Activated CD4-positive, alpha-beta T cell treated with anti-CD3 and anti-CD28 coated beads, Interleukin-2, amount 10 ng/mL, durations not matched to agents 7 days and 5 days (primary cell): ENCODE data around the gene LRRC46. TPM values are rescaled to one million over a fixed set of nuclear protein-coding genes. Genes with fewer than 3 reads are reported as not detected.

Source experiments
- CTCF ChIA-PET: fragments of 350-600 bp; sonication (Branson Sonifier 250); formaldehyde crosslinking; loops from one replicate; lab custom pipeline; 2021; ENCODE audit warnings: antibody characterized with exemption; lab: Charles Lee
- POLR2A ChIA-PET: fragments of 350-600 bp; sonication (Branson Sonifier 250); formaldehyde crosslinking; loops from one replicate; lab custom pipeline; 2021; ENCODE audit warnings: antibody characterized with exemption; lab: Charles Lee
- DNase-seq: peaks from one replicate; pipeline ENCODE4 v3.0.0-alpha.2; 2020
- H3K27ac Mint-ChIP-seq: one replicate; pipeline ENCODE4 v1.8.0; 2021; ENCODE audit warnings: mild to moderate bottlenecking, moderate library complexity, mixed read lengths
- H3K27me3 Mint-ChIP-seq: one replicate; pipeline ENCODE4 v1.8.0; 2021; ENCODE audit warnings: mixed read lengths
- H3K36me3 Mint-ChIP-seq: one replicate; pipeline ENCODE4 v1.8.0; 2021; ENCODE audit warnings: low read depth, mixed read lengths
- H3K4me1 Mint-ChIP-seq: one replicate; pipeline ENCODE4 v1.8.0; 2021; ENCODE audit warnings: mixed read lengths
- H3K4me3 Mint-ChIP-seq: one replicate; pipeline ENCODE4 v1.8.0; 2021; ENCODE audit warnings: mild to moderate bottlenecking, moderate library complexity, mixed read lengths
- H3K9me3 Mint-ChIP-seq: one replicate; pipeline ENCODE4 v1.8.0; 2021; ENCODE audit warnings: mixed read lengths
- total RNA-seq, 2 experiments: library from RNA; stranded (reverse); gene quantifications; one replicate each; pipeline ENCODE4 v1.2.3, GENCODE V29; 2021

LRRC46 gene, protein sequence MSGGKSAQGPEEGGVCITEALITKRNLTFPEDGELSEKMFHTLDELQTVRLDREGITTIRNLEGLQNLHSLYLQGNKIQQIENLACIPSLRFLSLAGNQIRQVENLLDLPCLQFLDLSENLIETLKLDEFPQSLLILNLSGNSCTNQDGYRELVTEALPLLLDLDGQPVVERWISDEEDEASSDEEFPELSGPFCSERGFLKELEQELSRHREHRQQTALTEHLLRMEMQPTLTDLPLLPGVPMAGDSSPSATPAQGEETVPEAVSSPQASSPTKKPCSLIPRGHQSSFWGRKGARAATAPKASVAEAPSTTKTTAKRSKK
- total RNA-seq: 1 to 10 TPM in 1 of 2 experiments, under 1 TPM in 1; 0.79 to 1.4 TPM

GRCh38 chr17:47831003-47831933 is at the start of gene LRRC46, which contains the start of gene MRPL10:
LRRC46 (plus strand) TSS chr17:47831670; CDS start chr17:47831990, 320 bp downstream.
MRPL10 (minus strand) TSS chr17:47831541; CDS start chr17:47831511, 30 bp downstream.
- peaks cover 60% of the 10 kb centered on the region for H3K4me1 Mint-ChIP-seq
- peak within 1 kb of the TSS; percentile 88 for H3K27ac Mint-ChIP-seq
- peaks cover 24% of the 10 kb centered on the region for H3K36me3 Mint-ChIP-seq
- ChIA-PET CTCF (interaction anchor here (0.7 to 2.3 kb wide), 13 partner anchors 9 to 139 kb away, joined by 3 to 15 read pairs (median 3); partner anchors contain the start of genes CDK5RAP3 and SCRN2), POLR2A (interaction anchor here (1.0 kb wide), 1 partner anchor 64 kb away, joined by 5 read pairs; no protein-coding TSS in a partner anchor)
- peak; percentile 93 for DNase-seq
- peak within 1 kb of the TSS; percentile 91 for H3K4me3 Mint-ChIP-seq
- H3K27me3 Mint-ChIP-seq: no peaks in the 10 kb centered on the region
- no peaks in the 10 kb centered on the region for H3K9me3 Mint-ChIP-seq

GRCh38 chr17:47785538-47786123 is 45.8 kb upstream of the LRRC46 start:
- no peaks in the 10 kb centered on the region for H3K36me3 Mint-ChIP-seq
- H3K4me1 Mint-ChIP-seq: peaks cover 9% of the 10 kb centered on the region
- H3K4me3 Mint-ChIP-seq: no peak overlapping the region
- ChIA-PET CTCF (interaction anchor here (0.6 to 1.5 kb wide), 6 partner anchors 12 to 59 kb away, joined by 3 to 4 read pairs (median 3); partner anchors contain the start of gene SCRN2), POLR2A (no interaction called here)
- no peaks in the 10 kb centered on the region for H3K9me3 Mint-ChIP-seq
- DNase-seq: peak; percentile 57
- peaks cover 45% of the 10 kb centered on the region for H3K27me3 Mint-ChIP-seq
- H3K27ac Mint-ChIP-seq: no peak overlapping the region

DNA sequence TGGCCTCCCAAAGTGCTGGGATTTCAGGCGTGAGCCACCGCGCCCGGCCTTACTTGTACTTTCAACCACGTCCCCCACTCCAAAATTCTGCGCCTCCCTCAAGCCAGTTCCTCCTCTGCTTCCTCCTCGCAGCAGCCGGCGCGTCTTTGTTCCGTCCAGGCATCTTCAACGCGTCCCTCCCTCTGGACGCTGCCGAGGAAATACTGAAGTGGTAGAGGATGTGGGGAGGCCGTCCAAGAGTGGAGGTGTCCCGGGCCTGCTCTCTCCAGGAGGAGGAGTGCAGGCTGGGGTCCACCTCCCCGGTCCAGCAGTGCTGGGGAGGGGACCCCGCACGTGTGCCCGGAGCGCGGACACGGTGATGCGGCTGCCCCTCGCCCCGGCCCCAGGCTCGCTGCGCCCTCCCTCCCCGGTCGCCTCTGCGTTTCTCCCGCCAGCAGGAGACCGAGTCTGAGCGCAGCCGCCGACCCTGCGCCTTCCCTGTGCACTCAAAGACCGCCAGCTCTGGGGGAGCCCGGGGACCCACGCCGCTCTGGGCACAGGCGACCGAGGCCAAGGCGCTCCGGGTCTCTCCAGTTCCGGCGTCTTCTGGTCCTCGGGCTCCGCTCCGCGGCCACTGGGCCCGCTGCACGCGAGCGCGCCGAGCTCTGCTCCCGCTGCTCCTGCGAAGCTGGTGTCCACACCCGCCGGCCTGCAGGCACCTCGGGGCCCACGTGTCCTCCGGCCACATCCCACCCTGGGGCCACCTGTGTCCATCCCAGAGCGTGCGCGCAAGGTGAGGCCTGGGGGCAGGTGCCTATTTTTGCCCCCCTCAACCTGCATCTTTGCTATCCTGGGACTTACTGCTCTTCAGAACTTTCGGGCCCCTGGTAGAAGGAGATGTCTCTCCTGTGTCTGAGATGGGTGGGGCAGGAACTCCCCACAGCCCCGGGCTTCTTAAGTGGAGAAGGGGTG is 41.6 kb upstream of the LRRC46 start:
- peaks cover 9% of the 10 kb centered on the region for H3K4me1 Mint-ChIP-seq
- no peak overlapping the region for H3K27ac Mint-ChIP-seq
- peak; percentile 49 for DNase-seq
- peaks cover 60% of the 10 kb centered on the region for H3K27me3 Mint-ChIP-seq
- POLR2A ChIA-PET: interaction anchor here (0.5 kb wide), 1 partner anchor 8 kb away, joined by 3 read pairs; no protein-coding TSS in a partner anchor
- peak overlapping the region; percentile 23 for H3K4me3 Mint-ChIP-seq
- no peaks in the 10 kb centered on the region for H3K9me3 Mint-ChIP-seq
- CTCF ChIA-PET: interaction anchor here (0.6 to 1.2 kb wide), 12 partner anchors 8 to 127 kb away, joined by 3 to 6 read pairs (median 4); no protein-coding TSS in a partner anchor
- no peaks in the 10 kb centered on the region for H3K36me3 Mint-ChIP-seq

DNA sequence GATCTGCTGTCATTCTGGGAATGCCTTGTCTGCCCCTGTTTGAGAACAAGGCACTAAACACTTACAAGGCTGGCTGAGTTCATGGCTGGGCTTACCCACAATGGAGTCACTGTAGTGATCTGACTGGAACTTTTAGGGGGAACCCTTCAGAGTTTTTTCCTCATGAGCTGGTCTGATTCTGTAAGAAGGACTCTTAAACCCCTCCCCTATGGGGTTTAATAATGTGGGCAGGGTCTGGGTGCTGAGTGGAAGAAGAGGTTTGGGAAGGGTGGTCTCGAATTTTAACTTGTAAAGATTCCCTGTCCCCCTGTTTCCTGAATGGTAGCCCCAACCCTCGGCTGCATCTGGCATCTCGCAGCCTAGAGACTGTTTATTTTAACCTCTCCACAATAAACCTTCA is 40.4 kb upstream of the LRRC46 start:
- CTCF ChIA-PET: interaction anchor here (1.1 kb wide), 1 partner anchor 100 kb away, joined by 3 read pairs; no protein-coding TSS in a partner anchor
- H3K27ac Mint-ChIP-seq: no peak overlapping the region
- POLR2A ChIA-PET: no interaction called here
- DNase-seq: no peak
- no peaks in the 10 kb centered on the region for H3K9me3 Mint-ChIP-seq
- no peaks in the 10 kb centered on the region for H3K36me3 Mint-ChIP-seq
- peaks cover 9% of the 10 kb centered on the region for H3K4me1 Mint-ChIP-seq
- H3K27me3 Mint-ChIP-seq: peaks cover 64% of the 10 kb centered on the region
- no peak overlapping the region for H3K4me3 Mint-ChIP-seq

DNA sequence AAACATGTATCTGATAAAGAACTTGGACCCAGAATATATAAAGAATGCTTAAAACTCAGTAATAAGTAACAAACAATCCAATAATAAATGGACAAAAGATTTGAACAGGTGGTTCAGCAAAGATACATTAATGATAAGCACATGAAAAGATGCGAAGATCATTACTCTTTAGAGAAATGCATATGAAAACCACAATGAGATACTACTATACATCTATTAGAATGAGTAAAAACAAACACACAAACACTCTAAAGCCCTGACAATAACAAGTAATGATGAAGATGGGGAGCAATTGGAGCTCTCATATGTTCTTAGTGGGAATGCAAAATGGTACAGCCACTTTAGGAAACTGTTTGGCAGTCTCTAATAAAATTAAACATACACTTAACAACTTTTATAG is 39.0 kb upstream of the LRRC46 start:
- no peak overlapping the region for H3K4me3 Mint-ChIP-seq
- no peak overlapping the region for H3K27ac Mint-ChIP-seq
- ChIA-PET CTCF (no interaction called here), POLR2A (no interaction called here)
- no peaks in the 10 kb centered on the region for H3K36me3 Mint-ChIP-seq
- peaks cover 63% of the 10 kb centered on the region for H3K27me3 Mint-ChIP-seq
- H3K9me3 Mint-ChIP-seq: no peaks in the 10 kb centered on the region
- peaks cover 9% of the 10 kb centered on the region for H3K4me1 Mint-ChIP-seq
- no peak for DNase-seq

GRCh38 chr17:47792979-47793378 is 38.5 kb upstream of the LRRC46 start:
- POLR2A ChIA-PET: no interaction called here
- H3K36me3 Mint-ChIP-seq: no peaks in the 10 kb centered on the region
- H3K4me1 Mint-ChIP-seq: peaks cover 9% of the 10 kb centered on the region
- CTCF ChIA-PET: no interaction called here
- no peak overlapping the region for H3K27ac Mint-ChIP-seq
- no peak overlapping the region for H3K4me3 Mint-ChIP-seq
- peaks cover 61% of the 10 kb centered on the region for H3K27me3 Mint-ChIP-seq
- DNase-seq: no peak
- no peaks in the 10 kb centered on the region for H3K9me3 Mint-ChIP-seq

DNA sequence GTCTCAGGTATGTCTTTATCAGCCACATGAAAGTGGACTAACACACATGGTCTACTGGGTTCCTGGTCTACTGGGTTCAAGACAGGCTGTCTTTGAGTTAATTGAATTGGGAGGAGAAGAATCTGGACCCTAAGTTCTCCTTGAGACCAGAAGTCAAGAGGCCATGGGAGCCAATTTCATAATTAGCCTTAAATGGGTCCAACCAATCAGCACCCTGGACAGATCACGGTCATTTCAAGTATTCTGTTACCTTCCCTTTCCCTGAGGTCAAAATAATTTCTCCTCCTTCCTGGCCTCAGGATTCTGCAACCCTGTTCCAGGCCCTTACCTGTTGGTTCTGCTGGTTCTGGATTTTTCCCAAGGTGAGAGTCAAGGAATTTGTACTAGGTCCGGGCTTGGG is 33.7 kb upstream of the LRRC46 start:
- Mint-ChIP-seq H3K27me3 (peaks cover 26% of the 10 kb centered on the region), H3K4me1 (no peaks in the 10 kb centered on the region), H3K36me3 (no peaks in the 10 kb centered on the region), H3K4me3 (no peak overlapping the region), H3K27ac (no peak overlapping the region), H3K9me3 (no peaks in the 10 kb centered on the region)
- ChIA-PET POLR2A (no interaction called here), CTCF (interaction anchor here (1.1 kb wide), 1 partner anchor 100 kb away, joined by 3 read pairs; no protein-coding TSS in a partner anchor)
- DNase-seq: no peak

DNA sequence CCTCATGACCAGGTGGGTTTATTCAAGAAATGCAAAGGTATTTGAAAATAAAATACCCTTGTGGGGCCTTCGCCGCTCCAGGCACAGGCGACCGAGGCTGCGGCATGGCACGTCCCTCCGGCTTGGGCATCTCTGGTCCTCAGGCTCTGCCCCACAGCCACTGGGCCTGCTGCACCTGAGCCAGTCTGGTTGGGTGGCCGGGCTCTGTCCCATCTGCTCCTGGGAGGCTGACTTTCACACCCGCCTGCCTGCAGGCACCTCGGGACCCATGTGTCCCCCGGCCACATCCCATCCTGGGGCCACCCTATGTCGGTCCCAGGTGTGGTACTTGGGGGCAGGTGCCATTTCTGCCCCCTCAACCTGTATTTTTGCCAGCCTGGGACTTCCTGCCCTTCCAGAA is 30.8 kb upstream of the LRRC46 start:
- POLR2A ChIA-PET: no interaction called here
- no peaks in the 10 kb centered on the region for H3K36me3 Mint-ChIP-seq
- no peaks in the 10 kb centered on the region for H3K9me3 Mint-ChIP-seq
- H3K4me1 Mint-ChIP-seq: no peaks in the 10 kb centered on the region
- no peak for DNase-seq
- H3K27ac Mint-ChIP-seq: no peak overlapping the region
- H3K4me3 Mint-ChIP-seq: no peak overlapping the region
- CTCF ChIA-PET: no interaction called here
- H3K27me3 Mint-ChIP-seq: peaks cover 1% of the 10 kb centered on the region

GRCh38 chr17:47801176-47801765 is 30.2 kb upstream of the LRRC46 start:
- ChIA-PET CTCF (no interaction called here), POLR2A (no interaction called here)
- peaks cover 1% of the 10 kb centered on the region for H3K27me3 Mint-ChIP-seq
- H3K9me3 Mint-ChIP-seq: no peaks in the 10 kb centered on the region
- H3K4me3 Mint-ChIP-seq: no peak overlapping the region
- no peaks in the 10 kb centered on the region for H3K4me1 Mint-ChIP-seq
- no peak for DNase-seq
- H3K36me3 Mint-ChIP-seq: no peaks in the 10 kb centered on the region
- H3K27ac Mint-ChIP-seq: no peak overlapping the region

GRCh38 chr17:47801906-47802305 is 29.6 kb upstream of the LRRC46 start:
- POLR2A ChIA-PET: no interaction called here

DNA sequence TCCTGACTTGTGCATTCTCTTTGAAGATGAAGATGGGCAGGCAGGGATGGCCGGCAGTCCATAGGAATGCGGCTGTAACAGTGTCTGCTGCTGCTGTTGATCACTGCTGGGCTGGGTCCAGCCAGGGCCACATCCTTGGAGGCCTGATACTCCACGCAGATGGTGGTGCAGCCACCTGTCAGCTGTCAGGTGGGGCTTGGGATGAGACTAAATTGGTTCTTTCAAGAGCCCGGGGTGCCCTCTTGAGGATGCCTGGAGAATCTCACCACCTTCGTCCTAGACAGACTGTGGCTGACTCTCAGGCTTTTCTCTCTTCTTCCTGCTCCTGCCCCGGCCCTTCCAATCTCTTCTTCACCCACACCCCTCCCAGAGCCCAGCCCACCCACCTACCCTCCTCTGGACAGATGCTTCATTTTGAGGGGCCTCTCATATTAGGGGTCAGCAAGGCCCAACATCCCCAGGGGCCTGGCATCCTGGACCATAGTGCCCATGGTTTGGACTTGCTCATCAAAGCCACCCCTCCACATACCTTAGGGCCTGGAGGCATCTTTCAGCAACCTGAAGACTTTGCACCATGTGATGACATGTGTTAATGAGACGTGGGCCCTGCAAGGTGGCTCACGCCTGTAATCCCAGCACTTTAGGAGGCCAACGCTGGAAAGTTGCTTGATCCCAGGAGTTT is 29.0 kb upstream of the LRRC46 start:
- POLR2A ChIA-PET: no interaction called here
- H3K27me3 Mint-ChIP-seq: no peaks in the 10 kb centered on the region
- DNase-seq: peak; percentile 73
- no peak overlapping the region for H3K4me3 Mint-ChIP-seq
- H3K9me3 Mint-ChIP-seq: no peaks in the 10 kb centered on the region
- CTCF ChIA-PET: interaction anchor here (0.8 kb wide), 1 partner anchor 12 kb away, joined by 3 read pairs; no protein-coding TSS in a partner anchor
- H3K27ac Mint-ChIP-seq: no peak overlapping the region
- no peaks in the 10 kb centered on the region for H3K4me1 Mint-ChIP-seq
- H3K36me3 Mint-ChIP-seq: peaks cover 1% of the 10 kb centered on the region

More at GRCh38 chr17:47801906-47802305, 29.6 kb upstream of the LRRC46 start:
- no peak for DNase-seq
- CTCF ChIA-PET: interaction anchor here (0.8 kb wide), 1 partner anchor 13 kb away, joined by 3 read pairs; no protein-coding TSS in a partner anchor
- H3K4me1 Mint-ChIP-seq: no peaks in the 10 kb centered on the region
- no peaks in the 10 kb centered on the region for H3K36me3 Mint-ChIP-seq
- peaks cover 1% of the 10 kb centered on the region for H3K27me3 Mint-ChIP-seq
- no peaks in the 10 kb centered on the region for H3K9me3 Mint-ChIP-seq
- H3K27ac Mint-ChIP-seq: no peak overlapping the region
- no peak overlapping the region for H3K4me3 Mint-ChIP-seq
